CD8-positive, alpha-beta memory T cell (primary cell): ENCODE data around the gene PLEKHA7. TPM values are rescaled to one million over a fixed set of nuclear protein-coding genes. Genes with fewer than 3 reads are reported as not detected.
"Not testable (repeated sequence)": the region's sequence is repeated elsewhere in the genome, so short reads cannot be mapped to it uniquely, and the experiment has no call there.

Experiments used
- CTCF ChIA-PET: fragments of 350-600 bp; sonication (Branson Sonifier 250); formaldehyde crosslinking; loops from one replicate; lab custom pipeline; 2021; ENCODE audit warnings: antibody characterized with exemption; lab: Charles Lee
- POLR2A ChIA-PET: fragments of 350-600 bp; sonication (Branson Sonifier 250); formaldehyde crosslinking; loops from one replicate; lab custom pipeline; 2021; ENCODE audit warnings: antibody characterized with exemption; lab: Charles Lee
- DNase-seq, 5 donors: peaks; one replicate each; pipeline versions ENCODE4 v3.0.0 to v3.0.0-alpha.2; 2020 to 2022; ENCODE audit warnings: mixed read lengths in 1 of 5
- H3K27ac ChIP-seq: one replicate; pipeline ENCODE4 v1.7.0; 2013; ENCODE audit warnings: low read depth, mild to moderate bottlenecking, low read length, moderate library complexity
- H3K27me3 ChIP-seq: 2 replicates; pipeline ENCODE4 v1.7.0; 2013; ENCODE audit warnings: low read length, mild to moderate bottlenecking; ENCODE audit not compliant: insufficient read depth, poor library complexity, severe bottlenecking
- H3K36me3 ChIP-seq: 2 replicates; pipeline ENCODE4 v1.7.0; 2013; ENCODE audit warnings: mild to moderate bottlenecking, low read length, moderate library complexity; ENCODE audit not compliant: insufficient read depth
- H3K4me1 ChIP-seq: 2 replicates; pipeline ENCODE4 v1.7.0; 2013; ENCODE audit warnings: mild to moderate bottlenecking, low read length, moderate library complexity; ENCODE audit not compliant: insufficient read depth
- H3K4me3 ChIP-seq: 2 replicates; pipeline ENCODE4 v1.7.0; 2013; ENCODE audit warnings: mild to moderate bottlenecking, low read length
- H3K9me3 ChIP-seq: 2 replicates; pipeline ENCODE4 v1.7.0; 2013; ENCODE audit warnings: mild to moderate bottlenecking, low read length
- H3K27ac Mint-ChIP-seq, 8 donors: one replicate each; pipeline ENCODE4 v1.8.0; 2020 to 2021; ENCODE audit warnings: mixed read lengths in 8 of 8, mild to moderate bottlenecking in 6 of 8, inconsistent platforms in 3 of 8, moderate library complexity in 3 of 8
- H3K27me3 Mint-ChIP-seq, 2 donors: one replicate each; pipeline ENCODE4 v1.8.0; 2020 to 2021; ENCODE audit warnings: mixed read lengths in 2 of 2, mild to moderate bottlenecking in 1 of 2, moderate library complexity in 1 of 2
- H3K36me3 Mint-ChIP-seq, 3 donors: one replicate each; pipeline ENCODE4 v1.8.0; 2020 to 2021; ENCODE audit warnings: mixed read lengths in 3 of 3, inconsistent platforms in 1 of 3, mild to moderate bottlenecking in 1 of 3
- H3K4me1 Mint-ChIP-seq, 3 donors: one replicate each; pipeline ENCODE4 v1.8.0; 2020 to 2021; ENCODE audit warnings: mixed read lengths in 3 of 3, inconsistent platforms in 1 of 3, mild to moderate bottlenecking in 1 of 3
- H3K4me3 Mint-ChIP-seq, 7 donors: one replicate each; pipeline ENCODE4 v1.8.0; 2020 to 2021; ENCODE audit warnings: mixed read lengths in 7 of 7, mild to moderate bottlenecking in 6 of 7, moderate library complexity in 4 of 7, inconsistent platforms in 2 of 7
- H3K9me3 Mint-ChIP-seq, 5 donors: one replicate each; pipeline ENCODE4 v1.8.0; 2020 to 2022; ENCODE audit warnings: mixed read lengths in 5 of 5, mild to moderate bottlenecking in 3 of 5, moderate library complexity in 2 of 5, inconsistent platforms in 1 of 5
- polyA plus RNA-seq: library from polyadenylated mRNA; unstranded; fragments of 300-500 nt; fragmentation: Illumina TruSeq; gene quantifications from one replicate; pipeline ENCODE4 v1.2.3, GENCODE V29; 2021
- total RNA-seq, 2 experiments: library from RNA; stranded (reverse); gene quantifications; one replicate each; pipeline ENCODE4 v1.2.3, GENCODE V29; 2021

Gene PLEKHA7
- total and polyA plus RNA-seq, 3 experiments from 2014 or later = 4.1 to 6.6 (median 5.3) TPM

DNA sequence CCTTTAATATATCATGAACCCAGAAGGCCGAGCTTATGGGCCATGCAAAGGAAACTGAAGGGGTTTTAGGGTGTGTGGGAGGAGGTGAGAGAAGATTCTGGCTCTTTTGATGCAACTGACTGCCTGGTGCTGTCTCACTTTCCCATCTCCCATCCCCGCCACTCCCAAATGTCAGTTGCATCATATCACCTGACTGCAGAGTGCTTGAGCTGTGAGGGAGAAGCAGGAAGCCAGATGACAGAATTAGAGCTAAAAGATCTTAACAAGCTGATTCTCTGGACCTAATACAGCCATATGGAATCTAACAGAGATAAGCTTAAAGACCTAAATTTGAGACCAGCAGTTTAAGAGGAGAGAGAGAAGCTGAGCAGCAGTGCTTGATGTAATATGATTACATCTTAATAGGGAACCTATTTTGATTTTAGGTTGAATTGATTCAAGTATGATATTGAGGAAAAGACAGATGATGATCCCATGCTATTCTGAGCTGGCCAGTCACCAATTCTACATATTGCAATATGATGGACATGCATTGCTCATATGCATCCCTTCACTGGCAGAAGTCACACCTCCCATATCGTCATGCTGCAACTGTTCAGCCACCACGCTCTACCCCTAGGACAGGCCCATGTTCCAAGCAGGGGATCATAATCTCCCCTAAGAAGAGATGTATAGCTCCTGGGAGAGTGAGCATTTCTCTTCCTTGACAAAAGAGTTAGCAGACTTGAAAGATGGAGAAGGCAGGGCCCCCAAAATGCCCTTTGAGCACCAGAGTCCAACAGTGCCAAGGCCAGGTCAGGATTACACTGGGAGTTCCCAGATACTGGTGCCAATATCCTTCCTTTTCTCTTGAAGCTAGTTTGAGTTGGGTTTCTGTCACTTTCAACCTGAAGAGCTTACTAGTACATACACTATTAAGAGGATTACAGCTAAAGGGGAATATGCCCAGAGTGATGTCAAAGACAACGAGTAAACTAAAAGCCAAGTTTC is 44.9 kb downstream of the PLEKHA7 start:
- POLR2A ChIA-PET = no interaction called here
- Histone ChIP-seq H3K27me3 (no peaks in the 10 kb centered on the region), H3K4me3 (no peak overlapping the region), H3K4me1 (no peaks in the 10 kb centered on the region), H3K27ac (no peak overlapping the region), H3K36me3 (no peaks in the 10 kb centered on the region), H3K9me3 (no peaks in the 10 kb centered on the region)
- Mint-ChIP-seq H3K9me3 (no peaks in the 10 kb centered on the region), H3K27ac (peak overlapping the region in 1 of 8 donors; percentile 23), H3K36me3 (no peaks in the 10 kb centered on the region), H3K4me3 (no peak overlapping the region), H3K4me1 (peaks cover 0 to 5% (median 0%) of the 10 kb centered on the region in 3 donors), H3K27me3 (no peaks in the 10 kb centered on the region)
- CTCF ChIA-PET = no interaction called here
- DNase-seq = no peak

DNA sequence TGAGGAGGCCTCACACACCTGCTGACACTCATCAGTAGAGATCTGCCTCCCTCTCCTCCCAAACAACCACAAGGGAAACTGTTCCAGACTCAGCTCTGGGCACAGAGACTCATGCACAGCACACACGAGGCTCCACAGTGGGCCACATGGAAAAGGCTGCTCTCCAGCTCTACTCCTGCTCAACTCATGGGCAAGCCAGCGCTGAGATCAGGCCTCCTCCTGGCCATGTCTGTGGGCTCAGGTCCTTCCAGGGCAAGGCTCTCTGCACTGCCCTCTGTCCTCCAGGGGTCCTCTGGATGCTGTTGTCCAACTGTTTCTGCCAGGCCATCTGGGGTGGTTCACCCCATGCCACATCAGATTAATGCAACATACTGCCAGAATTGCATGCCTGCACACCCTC is 46.0 kb downstream of the PLEKHA7 start:
- no peaks in the 10 kb centered on the region for H3K27me3 Mint-ChIP-seq
- POLR2A ChIA-PET = no interaction called here

DNA sequence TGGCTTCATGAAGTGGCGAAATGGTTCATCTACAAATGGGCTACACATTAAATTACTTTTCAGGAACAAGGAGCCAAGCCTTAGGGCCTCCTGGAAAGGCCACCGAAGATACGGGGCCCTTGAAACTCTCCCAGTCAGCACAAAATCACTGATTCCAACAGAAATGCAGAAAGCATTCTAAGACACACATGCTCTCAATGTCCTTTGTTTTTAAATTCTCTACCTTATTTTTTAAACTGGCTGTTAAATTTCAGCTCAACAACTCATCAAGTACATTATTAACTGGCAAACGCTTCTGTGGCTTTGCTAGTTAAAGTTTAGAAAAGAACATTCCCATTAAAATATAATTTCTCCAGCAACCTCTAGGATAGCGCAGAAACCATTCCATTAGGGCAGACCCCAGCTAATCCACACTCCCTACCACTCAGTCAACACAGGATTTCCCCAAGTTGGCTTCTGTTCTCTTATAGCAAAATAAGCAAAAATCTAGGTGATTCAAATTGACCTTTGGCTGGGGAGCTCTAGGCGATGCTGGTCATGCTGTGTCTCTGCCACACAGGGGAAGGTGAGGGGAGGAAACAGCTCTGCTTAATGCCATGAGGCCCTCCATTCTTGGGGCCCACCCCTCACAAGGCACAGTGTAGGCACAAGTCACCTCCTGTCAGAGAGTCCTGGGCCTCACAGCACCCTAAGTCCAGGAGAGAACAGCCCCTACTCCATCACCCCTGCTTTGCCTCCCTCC is 47.1 kb downstream of the PLEKHA7 start:
- H3K27me3 ChIP-seq = no peaks in the 10 kb centered on the region
- H3K9me3 ChIP-seq = no peaks in the 10 kb centered on the region
- Mint-ChIP-seq H3K4me1 (peaks cover 0 to 5% (median 3%) of the 10 kb centered on the region in 3 donors), H3K27ac (peak overlapping the region in 1 of 8 donors; percentile 13), H3K9me3 (no peaks in the 10 kb centered on the region), H3K36me3 (no peaks in the 10 kb centered on the region), H3K4me3 (no peak overlapping the region), H3K27me3 (no peaks in the 10 kb centered on the region)
- H3K36me3 ChIP-seq = no peaks in the 10 kb centered on the region
- DNase-seq = no peak
- H3K4me3 ChIP-seq = no peak overlapping the region
- no peak overlapping the region for H3K27ac ChIP-seq
- CTCF ChIA-PET = no interaction called here
- POLR2A ChIA-PET = no interaction called here
- H3K4me1 ChIP-seq = no peaks in the 10 kb centered on the region

More for the DNA sequence above, 46.0 kb downstream of the PLEKHA7 start:
- peak overlapping the region in 1 of 8 donors; percentile 58 for H3K27ac Mint-ChIP-seq
- CTCF ChIA-PET = no interaction called here
- H3K36me3 ChIP-seq = no peaks in the 10 kb centered on the region
- H3K4me3 Mint-ChIP-seq = no peak overlapping the region
- H3K4me1 Mint-ChIP-seq = peaks cover 0 to 5% (median 0%) of the 10 kb centered on the region in 3 donors
- no peak for DNase-seq
- H3K9me3 Mint-ChIP-seq = no peaks in the 10 kb centered on the region
- no peaks in the 10 kb centered on the region for H3K27me3 ChIP-seq
- H3K4me3 ChIP-seq = no peak overlapping the region
- no peaks in the 10 kb centered on the region for H3K9me3 ChIP-seq
- no peaks in the 10 kb centered on the region for H3K4me1 ChIP-seq
- H3K27ac ChIP-seq = no peak overlapping the region
- no peaks in the 10 kb centered on the region for H3K36me3 Mint-ChIP-seq

DNA sequence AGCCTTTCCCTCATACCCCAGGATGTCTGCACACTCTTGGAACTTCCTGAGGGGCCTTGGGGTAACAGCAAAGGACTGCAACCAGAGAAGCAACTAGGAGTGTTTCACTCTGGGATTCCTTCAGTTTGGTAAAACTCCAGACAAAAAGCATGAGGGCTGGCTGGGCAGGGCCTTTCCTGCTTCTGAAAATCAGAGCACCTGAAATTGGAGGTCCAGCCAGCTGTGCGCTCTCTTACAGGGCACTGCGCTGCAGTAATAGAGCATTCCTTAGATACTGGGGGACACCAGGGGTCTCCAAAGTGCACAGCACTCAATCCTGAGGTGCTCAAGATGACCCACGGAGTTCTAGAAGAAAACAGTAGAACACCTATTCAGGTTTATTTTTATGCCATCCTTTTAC is 49.7 kb downstream of the PLEKHA7 start:
- no peak overlapping the region for H3K4me3 Mint-ChIP-seq
- Histone ChIP-seq H3K27me3 (no peaks in the 10 kb centered on the region), H3K36me3 (no peaks in the 10 kb centered on the region), H3K4me3 (no peak overlapping the region), H3K4me1 (no peaks in the 10 kb centered on the region), H3K27ac (no peak overlapping the region), H3K9me3 (no peaks in the 10 kb centered on the region)
- ChIA-PET CTCF (no interaction called here), POLR2A (no interaction called here)
- H3K9me3 Mint-ChIP-seq = no peaks in the 10 kb centered on the region
- H3K27me3 Mint-ChIP-seq = no peaks in the 10 kb centered on the region
- H3K4me1 Mint-ChIP-seq = peaks cover 0 to 5% (median 3%) of the 10 kb centered on the region in 3 donors
- H3K27ac Mint-ChIP-seq = no peak overlapping the region
- DNase-seq = no peak
- no peaks in the 10 kb centered on the region for H3K36me3 Mint-ChIP-seq

DNA sequence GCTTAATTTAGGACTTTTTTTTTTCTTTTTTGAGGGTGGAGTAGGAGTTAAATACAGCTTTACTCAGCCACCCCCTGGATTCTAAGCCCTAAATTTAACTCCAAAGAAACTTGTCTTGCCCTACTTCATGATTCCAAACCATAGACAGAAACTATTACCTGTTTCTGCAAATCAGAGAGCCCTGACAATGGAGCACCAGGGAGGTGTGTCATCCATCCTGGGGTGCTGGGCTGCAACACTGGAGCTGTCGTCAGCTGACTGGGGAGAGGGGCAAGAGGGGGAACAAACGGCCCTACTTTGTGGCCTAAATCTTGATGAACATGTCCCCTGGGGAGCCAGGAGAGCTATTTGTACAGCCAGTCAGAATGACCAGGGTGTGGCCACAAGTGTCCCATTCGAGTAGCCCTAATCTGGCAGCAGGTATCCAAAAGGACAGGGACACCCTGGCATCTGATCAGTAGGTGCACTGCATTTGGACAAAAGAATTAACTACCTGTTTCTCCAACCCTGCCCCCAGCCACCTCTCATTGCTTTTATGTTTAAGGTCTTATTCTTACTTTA is 50.8 kb downstream of the PLEKHA7 start:
- POLR2A ChIA-PET = no interaction called here
- H3K27ac ChIP-seq = no peak overlapping the region
- H3K9me3 ChIP-seq = no peaks in the 10 kb centered on the region
- Mint-ChIP-seq H3K36me3 (no peaks in the 10 kb centered on the region), H3K27ac (no peak overlapping the region), H3K9me3 (no peaks in the 10 kb centered on the region), H3K4me3 (no peak overlapping the region), H3K4me1 (peaks cover 0 to 3% (median 0%) of the 10 kb centered on the region in 3 donors), H3K27me3 (no peaks in the 10 kb centered on the region)
- DNase-seq = no peak
- CTCF ChIA-PET = no interaction called here
- H3K27me3 ChIP-seq = no peaks in the 10 kb centered on the region
- H3K4me1 ChIP-seq = no peaks in the 10 kb centered on the region
- H3K4me3 ChIP-seq = no peak overlapping the region
- no peaks in the 10 kb centered on the region for H3K36me3 ChIP-seq

DNA sequence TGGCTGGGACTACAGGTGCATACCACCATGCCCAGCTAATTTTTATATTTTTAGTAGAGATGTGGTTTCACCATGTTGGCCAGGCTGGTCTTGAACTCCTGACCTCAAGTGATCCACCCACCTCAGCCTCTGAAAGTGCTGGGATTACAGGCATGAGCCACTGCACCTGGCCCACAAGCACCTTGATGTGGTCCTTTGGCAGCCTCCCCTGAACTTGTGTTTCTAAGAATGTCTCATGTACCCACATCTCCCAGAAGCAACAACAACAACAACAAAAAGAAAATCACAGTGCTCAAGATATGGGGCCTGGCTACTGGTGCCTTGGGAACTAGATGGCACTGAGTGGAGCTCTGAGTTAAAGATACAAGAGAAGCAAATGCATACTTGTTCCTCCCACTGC is 51.6 kb downstream of the PLEKHA7 start:
- POLR2A ChIA-PET, DNase-seq, CTCF ChIA-PET, H3K36me3 ChIP-seq, H3K27me3 ChIP-seq, H3K4me3 Mint-ChIP-seq, H3K36me3 Mint-ChIP-seq, H3K4me3 ChIP-seq, H3K9me3 Mint-ChIP-seq, H3K4me1 ChIP-seq, H3K27ac ChIP-seq, H3K4me1 Mint-ChIP-seq, H3K9me3 ChIP-seq, H3K27me3 Mint-ChIP-seq: not testable (repeated sequence)
- peak overlapping the region in 2 of 8 donors; percentile 17 to 30 for H3K27ac Mint-ChIP-seq

DNA sequence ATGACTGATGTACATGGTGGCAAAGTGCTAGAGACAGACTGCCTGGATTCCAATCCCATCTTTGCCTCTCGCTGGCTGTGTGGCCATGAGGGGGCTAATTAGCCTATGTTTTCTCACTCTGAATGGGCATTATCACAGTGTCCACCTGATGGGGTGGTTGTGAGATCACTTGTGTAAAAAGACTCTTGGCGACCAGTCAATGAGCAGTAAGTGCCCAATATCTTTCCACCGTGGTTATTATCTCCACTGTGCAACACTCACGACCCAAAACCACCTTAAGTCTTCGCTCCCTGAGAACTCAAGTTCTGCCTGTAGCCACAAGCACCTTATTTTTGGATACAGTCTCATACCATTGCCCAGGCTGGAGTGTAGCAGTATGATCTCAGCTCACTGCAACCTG is 52.1 kb downstream of the PLEKHA7 start:
- Mint-ChIP-seq H3K4me3 (no peak overlapping the region), H3K9me3 (no peaks in the 10 kb centered on the region), H3K4me1 (peaks cover 0 to 3% (median 0%) of the 10 kb centered on the region in 3 donors), H3K27ac (peak overlapping the region in 1 of 8 donors; percentile 30), H3K36me3 (no peaks in the 10 kb centered on the region), H3K27me3 (no peaks in the 10 kb centered on the region)
- Histone ChIP-seq H3K36me3 (no peaks in the 10 kb centered on the region), H3K27me3 (no peaks in the 10 kb centered on the region), H3K4me3 (no peak overlapping the region), H3K9me3 (no peaks in the 10 kb centered on the region), H3K4me1 (no peaks in the 10 kb centered on the region), H3K27ac (no peak overlapping the region)
- POLR2A ChIA-PET = no interaction called here
- CTCF ChIA-PET = no interaction called here
- no peak for DNase-seq

DNA sequence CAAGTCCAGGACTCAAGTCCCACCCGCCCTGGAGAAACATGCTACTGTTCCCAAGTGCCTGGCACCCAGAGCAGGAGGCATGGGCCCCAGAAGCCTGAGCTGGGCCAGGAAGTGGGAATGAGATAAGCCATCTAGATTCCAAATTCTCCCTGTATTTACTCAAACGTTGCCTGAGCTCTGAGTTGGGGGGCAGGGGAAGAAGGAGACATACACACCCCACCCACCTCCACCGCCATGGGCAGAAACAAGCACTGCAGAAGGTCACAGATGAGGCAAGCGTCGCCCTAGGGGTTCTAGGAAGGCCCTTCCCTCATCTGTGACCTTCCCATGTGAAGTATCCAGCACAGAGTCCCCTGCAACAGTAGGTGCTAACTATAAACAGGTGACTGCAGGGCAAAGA is 54.0 kb downstream of the PLEKHA7 start:
- H3K27me3 Mint-ChIP-seq = no peaks in the 10 kb centered on the region
- no peaks in the 10 kb centered on the region for H3K9me3 Mint-ChIP-seq
- peaks cover 0 to 3% (median 0%) of the 10 kb centered on the region in 3 donors for H3K4me1 Mint-ChIP-seq
- no peaks in the 10 kb centered on the region for H3K9me3 ChIP-seq
- no peaks in the 10 kb centered on the region for H3K36me3 ChIP-seq
- H3K4me3 ChIP-seq = no peak overlapping the region
- H3K4me3 Mint-ChIP-seq = no peak overlapping the region
- H3K36me3 Mint-ChIP-seq = no peaks in the 10 kb centered on the region
- peak overlapping the region in 3 of 8 donors; percentile 33 to 68 (median 61) for H3K27ac Mint-ChIP-seq
- H3K4me1 ChIP-seq = no peaks in the 10 kb centered on the region
- no peaks in the 10 kb centered on the region for H3K27me3 ChIP-seq
- POLR2A ChIA-PET = no interaction called here
- CTCF ChIA-PET = no interaction called here
- no peak overlapping the region for H3K27ac ChIP-seq
- DNase-seq = no peak
